CD4-positive, alpha-beta T cell treated with Interleukin-6 at 100 ng/mL for 8 hours (primary cell): ENCODE data around the gene AGPAT3.
A peak's percentile ranks its signal among the peaks of the same experiment; 100 is the strongest.

Source experiments
- DNase-seq: peaks from one replicate; pipeline ENCODE4 v3.0.0-alpha.2; 2020; ENCODE audit warnings: mixed read lengths, low spot score

The AGPAT3 gene

DNA sequence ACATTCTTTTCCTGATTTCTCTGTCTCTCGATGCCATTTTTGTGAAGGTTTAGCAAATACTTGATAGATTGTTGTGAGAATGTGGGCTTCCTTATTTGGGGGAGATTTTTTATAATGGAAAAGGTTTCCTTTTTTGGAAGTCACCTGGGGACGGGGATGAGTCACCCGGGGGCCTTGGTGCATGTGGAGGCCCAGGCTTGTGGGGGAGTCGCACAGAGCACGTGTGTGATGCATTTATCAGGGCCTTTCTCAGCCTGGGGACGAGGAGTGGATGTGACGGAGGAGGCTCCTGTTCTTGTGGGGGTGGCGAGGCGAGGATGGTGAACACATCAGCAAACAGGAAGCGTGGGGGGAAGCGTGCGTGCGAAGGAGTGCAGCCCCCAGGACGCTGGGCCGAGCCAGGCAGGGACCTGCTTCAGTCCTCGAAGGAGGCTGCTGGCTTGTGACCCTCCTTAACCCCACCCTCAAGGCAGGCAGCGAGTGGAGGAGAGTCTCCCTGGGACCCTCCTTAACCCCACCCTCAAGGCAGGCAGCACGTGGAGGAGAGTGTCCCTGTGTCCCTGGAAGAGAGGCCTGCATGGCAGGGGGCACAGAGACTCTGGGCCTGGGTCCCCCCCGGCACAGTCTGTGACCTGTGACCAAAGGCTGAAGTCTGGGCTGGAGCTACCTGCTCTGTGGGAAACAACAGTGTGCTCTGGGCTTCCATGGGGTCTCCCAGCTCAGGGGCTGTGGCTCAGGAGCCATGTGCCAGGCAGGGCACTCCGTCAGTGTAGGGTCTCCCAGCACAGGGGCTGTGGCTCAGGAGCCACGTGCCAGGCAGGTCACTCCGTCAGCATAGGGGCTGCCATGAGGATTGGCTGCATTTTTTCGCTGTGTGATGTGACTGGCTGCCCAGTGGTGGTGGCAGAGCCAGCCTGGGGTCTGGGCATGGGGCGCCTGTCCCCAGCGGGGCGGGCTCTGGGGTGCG lies 57.2 kb downstream of the AGPAT3 start:
- DNase-seq = peak; percentile 47

DNA sequence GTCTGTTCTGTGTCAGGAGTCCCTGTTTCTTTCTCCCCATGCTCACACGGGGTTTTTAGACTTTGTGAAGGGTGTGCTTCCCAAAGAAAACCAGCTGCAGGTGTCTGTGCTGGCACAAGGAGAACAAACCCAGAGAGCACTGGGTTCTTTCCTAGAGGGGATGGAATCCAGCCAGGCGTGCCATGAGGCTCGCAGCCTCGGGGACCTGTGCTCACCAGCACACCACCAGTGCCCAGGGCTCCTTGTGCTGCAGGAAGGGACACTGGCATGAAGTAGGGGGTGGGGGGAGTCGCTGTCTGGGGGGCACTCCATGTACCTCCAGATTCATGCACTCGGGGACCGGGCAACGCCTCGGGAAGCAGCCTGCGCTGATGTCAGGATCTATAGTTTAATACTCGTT lies 57.9 kb downstream of the AGPAT3 start:
- no peak for DNase-seq

DNA sequence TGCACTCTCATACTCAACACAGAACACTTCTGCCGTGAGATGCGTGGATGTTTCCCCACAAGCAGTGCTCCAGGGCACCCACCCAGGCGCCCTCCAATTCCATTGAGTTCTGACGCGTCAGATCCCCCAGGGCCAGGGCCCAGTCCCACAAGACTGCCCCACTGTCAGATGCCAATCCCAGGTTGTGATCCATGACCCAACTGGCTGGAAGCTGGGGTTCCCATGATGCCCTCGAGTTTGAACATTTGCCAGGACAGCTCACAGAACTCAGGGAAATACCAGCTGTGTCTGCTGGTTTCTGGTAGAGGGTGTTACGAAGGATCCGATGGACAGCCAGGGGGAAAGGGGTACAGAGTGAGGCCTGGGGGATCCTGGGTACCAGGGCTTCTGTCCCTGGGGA lies 58.4 kb downstream of the AGPAT3 start:
- no peak for DNase-seq

DNA sequence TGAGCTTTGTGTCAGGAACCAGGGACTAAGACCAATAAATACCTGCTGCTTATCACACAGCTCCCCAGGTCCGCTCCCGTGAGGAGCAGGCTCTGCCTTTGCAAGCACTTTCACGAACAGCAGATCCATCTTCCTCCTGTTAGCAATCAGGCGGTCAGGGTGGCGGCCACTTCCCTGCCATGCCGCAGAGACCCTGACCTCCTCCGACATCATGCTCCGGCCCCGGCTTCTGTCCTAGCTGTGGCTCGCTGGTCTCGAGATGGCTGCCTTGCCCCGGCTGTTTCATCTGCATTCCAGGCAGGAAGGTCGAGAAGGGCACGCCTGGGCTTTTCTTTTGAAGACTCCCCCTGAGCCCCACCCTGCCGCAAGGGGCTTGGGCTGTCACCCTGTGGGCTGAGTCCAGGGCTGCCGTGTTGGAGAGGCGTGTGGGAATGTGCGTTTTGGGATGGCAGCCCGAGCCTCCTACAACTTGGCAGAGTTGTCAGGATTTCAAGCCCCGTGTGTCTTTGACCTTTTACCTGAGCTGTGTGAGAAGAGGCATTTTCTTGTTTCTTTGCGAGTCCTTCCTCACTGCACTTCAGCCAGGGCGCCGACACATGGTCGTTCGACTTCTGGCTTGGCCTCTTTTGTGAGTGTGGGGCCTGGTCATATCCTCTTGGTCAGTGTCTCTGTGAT lies 59.5 kb downstream of the AGPAT3 start:
- DNase-seq = no peak

DNA sequence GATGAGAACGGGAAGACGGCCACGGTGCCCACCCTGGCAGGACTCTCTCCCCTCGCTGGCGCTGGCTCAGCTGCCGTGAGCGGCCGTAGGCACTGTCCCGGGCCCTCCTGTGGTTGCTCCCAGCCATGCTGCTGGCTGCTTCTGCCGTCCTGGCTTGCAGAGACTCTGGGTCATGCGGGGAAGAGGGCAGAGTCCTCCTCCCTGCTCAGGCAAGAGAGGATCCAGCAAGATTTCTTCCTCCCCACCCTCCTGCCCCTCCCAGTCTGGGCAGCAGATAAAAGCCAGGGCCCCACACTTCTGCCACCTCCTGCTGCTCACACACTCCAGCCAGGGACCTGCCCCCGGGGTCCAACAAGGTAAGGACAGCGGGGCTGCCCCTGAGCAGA lies 60.1 kb downstream of the AGPAT3 start:
- no peak for DNase-seq

DNA sequence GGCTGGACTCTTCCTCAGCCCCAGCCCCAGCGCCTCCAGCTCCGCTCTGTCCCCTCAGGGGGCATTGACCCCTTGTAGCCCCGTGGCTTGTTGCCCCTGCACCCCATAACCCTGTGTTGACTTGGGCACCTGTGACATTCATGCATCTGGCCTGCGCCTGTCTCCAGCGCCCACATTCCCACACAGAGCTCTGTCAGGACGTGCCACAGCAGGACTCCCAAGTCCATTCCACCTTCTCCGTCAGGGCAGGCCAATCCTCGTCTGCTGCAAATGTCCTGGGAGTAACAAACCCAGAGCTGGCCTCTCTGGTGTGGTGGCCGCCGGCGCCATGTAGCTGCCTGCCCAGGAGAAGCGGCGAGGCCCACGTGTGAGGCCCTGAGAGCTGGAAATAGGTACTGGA lies 60.6 kb downstream of the AGPAT3 start:
- no peak for DNase-seq

DNA sequence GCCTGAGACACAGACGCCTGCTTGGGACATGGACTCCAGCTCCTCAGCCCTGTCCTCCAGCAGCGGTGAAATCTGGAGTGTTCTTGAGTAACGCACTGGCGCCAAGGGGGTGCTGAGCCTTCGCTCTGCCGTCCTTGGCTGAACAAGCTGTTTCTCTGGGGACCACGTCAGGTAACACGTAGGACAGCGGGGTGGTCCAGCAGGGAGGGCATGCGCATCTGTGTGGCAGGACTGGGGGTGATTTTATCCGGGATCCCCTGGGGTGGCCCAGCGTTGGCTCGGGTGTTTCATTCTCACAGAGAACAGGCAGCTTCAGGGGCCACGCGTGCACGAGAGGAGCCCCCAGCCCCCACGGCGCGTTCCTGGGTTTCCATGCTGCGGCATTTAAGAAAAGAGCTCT lies 61.2 kb downstream of the AGPAT3 start:
- DNase-seq = no peak

DNA sequence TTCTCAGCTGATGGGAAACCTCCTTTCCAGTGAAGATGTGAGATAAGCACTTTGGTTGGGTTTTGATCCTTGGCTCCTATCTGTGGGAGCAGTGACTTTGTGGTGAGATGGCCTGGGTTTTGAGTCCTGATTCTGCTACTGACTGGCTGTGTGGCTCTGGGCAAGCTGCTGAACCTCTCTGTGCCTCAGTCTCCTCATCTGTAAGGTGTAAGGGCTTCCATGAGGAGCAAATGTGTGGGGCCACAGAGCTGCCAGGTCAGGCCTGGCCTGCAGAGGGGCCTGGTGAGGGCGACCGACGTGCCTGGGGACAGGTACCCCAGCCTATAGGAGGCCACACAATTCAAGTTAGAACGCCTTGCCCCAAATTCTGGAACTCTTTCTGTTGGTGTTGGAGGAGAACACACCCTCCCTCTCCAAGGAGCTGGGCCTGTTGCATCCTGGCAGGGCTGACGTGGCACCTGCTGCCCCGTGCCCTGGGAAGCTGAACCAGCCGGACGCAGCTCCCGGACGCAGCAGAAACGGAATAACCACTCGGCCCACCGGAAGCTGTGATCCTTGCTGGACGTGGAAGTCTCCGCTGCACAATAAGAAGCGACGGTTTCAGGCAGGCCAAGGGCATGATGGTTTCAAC lies 62.7 kb downstream of the AGPAT3 start:
- DNase-seq = no peak

DNA sequence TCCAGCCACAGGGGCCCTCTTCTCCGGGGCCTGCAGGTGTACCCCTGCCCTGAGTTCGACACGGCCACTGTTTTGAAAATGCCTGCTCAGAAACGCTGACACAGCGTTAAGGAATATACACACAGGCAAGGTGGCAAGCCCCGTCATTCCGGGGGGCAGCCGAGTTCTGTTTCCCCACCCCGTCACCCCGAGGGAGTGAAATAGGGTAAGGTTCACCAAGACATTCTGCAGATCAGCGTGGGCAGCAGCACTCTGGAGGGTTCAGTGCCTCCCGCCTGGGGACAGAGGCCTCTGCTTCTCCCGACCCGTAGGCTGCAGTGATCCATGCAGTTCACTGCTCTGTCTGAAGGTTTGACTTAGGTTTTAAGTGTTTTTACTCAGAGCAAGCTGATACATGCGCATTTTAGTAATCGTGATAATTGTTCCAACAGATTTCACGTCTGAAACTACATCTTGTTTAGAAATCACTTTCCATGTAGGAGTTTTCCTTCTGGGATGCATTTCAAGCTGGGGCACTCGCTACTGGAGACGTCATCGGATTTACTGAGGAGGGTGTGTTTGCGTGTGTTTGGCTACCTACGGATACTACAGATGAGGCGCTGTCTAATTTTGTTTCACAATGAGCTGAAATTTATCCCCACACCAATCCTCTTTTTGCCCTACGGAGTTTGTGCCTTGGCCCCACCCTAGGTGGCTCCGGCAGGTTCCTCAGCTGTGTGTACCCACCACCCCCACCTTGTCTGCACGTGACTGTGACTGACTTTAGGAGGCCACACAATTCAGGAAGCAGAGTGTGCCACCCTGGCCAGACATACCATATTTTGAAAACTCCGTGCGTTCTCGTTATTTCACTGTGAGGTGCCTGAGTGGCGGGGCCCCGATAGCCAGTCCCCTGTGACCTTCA lies 63.5 kb downstream of the AGPAT3 start:
- DNase-seq = no peak

DNA sequence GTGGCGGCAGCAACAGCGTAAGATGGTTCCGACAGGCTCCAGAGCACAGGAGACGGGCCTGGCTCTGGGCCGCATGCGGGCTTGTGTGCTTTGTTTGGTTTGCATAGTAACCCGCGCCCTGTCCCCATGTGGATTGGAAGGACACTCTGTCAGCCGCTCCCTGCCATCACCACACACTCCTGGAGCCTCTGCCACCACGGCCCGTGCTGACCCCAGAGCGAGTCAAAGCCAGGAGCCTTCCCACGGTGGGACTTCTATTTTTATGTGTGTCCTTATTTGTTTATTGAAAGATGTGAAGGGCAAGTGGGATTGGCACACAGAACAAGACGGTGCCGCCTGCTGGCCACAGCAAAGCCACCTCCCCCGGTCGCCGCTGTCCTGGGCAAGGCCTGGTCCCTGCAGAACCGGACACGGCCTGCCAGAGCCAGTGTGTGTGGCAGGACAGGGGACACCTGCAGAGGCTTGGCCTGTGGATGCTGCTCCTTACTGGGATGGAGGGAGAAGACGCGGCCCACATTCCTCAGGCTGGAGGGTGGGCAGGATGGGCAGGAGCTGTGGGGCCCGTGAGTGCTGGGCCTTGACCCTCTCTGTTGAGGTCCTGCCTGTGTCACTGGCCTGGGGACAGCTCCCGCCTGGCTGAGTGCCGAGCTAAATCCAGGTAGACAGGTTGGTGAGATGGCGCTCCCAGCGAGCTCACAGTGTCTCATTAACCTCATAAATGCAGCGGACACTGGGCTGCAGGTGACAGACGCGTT lies 64.4 kb downstream of the AGPAT3 start:
- no peak for DNase-seq

DNA sequence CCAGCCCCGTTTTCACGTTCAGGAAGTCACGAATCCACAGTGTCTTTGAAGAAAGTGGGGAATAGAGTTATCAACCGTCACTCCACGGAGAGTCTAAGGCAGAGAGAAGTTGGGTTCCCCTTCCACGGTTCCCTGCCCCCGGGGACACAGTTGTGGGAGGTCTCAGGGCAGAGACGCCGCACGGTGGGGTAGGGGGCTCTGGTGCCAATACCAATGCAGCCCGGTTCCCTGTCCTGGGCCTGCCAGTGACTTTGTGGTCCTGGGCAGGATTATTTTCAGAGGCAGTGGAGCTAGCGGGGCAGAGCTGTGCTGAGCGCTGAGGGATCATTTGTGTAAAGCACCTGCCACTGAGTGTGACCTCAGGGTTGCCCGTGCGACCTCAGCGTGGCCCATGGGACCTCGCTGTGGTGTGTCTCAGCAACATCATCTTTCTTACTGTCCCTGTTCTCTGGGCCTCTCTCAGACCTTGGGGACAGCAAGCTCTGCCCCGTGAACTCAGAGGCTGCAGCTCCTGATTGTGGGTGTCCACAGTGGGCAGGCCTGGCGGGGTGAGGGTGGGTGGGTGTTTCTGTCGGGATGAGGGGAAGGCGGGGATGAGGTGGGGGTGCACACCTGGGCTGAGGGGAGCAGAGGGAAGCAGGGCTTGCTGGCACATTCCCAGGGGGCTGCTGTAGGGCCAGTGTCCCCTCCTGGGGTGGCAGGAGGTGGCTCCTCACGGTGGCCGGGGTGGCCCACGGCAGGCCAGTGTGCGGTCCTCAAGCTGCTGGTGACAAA lies 65.2 kb downstream of the AGPAT3 start:
- no peak for DNase-seq

DNA sequence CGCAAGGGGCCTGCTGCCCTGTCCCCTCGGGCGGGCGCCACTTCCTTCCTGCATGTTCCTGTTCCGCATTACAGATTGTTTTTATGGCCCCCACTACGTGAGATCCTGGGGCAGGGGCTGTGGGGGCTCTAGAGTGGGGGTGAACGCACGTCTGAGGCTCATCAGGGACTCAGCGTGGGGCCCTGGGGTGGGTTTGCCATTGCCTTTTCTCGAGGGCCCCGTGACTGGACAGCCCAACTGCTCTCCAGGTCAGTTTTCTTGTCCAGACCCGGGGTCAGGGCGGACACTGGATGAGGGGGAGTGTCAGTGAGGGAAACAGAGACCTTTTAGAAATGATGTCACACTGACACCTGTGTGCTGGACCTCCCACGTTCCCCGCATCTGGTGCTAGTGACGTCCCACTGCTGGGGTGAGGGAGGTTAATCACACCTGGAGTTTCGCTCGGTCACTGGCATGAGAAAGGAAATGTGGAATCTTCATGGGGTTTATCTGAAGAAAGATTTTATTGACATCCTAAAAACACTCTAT lies 65.9 kb downstream of the AGPAT3 start:
- no peak for DNase-seq

DNA sequence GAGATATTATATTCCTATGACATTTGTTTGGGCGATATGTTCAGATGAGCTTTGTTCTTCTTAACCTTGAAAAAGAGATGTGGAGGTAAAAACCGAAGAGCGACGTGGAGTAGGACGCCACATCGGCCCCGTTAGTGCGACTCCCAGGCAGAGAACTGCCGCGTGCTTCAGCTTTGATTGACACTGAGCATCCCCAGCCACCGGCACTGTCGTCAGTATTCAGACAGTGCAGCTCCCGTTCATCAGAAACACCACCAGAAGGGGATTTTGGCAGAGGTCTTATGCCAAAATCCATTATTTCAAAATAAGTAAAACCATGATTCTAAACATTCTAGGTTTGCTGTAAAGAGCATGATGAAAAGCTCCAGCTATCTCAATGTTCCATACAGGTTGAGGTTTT lies 66.5 kb downstream of the AGPAT3 start:
- no peak for DNase-seq

DNA sequence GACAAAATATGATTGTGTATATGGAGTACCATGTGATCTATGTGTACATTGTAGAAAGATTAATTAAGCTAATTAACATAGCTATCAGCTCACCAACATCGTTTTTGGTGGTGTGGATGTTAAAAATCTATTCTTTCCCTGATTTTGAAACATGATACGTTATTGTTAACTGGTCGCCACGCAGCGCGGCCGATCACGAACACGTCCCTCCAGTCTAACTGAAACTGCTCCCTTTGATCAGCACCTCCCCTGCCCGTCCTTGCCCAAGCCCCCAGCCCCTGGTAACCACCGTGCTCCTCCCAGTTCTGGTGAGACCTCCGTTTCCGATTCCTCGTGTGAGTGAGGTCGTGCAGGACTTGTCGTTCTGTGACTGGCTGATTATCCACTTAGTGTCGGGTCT lies 67.0 kb downstream of the AGPAT3 start:
- no peak for DNase-seq

DNA sequence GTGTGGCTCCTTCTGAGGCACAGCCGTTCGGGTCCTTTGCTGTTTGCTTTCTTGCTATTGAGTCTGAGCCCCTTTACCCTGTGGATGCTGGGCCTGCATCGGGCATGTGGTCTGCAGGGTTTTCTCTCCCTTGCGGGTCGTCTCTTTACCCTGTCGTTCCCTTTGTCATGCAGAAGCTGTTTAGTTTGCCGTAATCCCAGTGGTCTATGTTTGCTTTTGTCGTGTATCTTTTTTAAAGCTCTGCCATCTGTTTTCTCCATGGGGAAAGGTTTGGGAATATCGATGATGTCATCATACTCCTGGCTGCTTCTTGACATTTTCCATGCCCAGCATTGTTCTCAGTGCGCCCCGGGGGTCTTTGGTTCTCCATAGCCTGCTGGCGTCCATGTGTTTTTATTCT lies 68.2 kb downstream of the AGPAT3 start:
- DNase-seq = no peak

DNA sequence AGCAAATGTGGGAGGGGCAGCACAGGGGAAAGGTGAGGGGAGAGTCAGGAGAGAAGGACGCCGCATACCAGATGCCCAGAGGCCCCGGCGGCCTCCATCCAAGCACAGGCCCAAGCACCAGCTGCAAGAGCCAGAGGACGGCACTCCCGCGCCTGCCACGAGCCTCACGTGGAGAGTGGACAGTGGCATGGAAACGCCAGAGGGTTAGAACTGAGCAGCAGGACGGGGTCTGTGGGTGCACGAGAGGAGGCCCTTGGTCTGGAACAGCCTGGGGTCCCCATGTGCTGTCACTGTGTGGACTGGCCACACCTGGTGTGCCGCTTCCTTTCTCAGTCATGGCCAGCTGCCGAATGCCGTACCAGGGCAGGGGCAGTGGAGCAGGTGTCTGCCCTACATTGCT lies 68.7 kb downstream of the AGPAT3 start:
- no peak for DNase-seq

DNA sequence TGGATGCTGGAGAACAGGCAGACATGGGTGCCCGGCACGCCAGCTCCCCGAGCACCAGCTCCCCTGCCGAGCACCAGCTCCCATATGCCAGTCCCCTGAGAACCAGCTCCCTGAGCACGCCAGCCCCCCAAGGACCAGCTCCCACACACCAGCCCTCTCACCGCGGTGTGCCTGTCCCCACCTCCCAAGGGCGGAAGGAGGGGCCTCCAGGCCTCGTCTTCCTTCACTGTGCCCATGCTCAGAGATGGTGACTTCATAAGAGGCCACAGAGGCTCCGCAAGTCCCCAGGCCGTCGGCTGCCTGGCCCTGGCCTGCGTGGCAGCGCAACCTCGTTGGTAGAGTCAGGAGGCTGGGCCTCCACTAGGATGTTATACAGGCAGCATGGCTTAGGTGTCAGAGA lies 69.1 kb downstream of the AGPAT3 start:
- DNase-seq = no peak

DNA sequence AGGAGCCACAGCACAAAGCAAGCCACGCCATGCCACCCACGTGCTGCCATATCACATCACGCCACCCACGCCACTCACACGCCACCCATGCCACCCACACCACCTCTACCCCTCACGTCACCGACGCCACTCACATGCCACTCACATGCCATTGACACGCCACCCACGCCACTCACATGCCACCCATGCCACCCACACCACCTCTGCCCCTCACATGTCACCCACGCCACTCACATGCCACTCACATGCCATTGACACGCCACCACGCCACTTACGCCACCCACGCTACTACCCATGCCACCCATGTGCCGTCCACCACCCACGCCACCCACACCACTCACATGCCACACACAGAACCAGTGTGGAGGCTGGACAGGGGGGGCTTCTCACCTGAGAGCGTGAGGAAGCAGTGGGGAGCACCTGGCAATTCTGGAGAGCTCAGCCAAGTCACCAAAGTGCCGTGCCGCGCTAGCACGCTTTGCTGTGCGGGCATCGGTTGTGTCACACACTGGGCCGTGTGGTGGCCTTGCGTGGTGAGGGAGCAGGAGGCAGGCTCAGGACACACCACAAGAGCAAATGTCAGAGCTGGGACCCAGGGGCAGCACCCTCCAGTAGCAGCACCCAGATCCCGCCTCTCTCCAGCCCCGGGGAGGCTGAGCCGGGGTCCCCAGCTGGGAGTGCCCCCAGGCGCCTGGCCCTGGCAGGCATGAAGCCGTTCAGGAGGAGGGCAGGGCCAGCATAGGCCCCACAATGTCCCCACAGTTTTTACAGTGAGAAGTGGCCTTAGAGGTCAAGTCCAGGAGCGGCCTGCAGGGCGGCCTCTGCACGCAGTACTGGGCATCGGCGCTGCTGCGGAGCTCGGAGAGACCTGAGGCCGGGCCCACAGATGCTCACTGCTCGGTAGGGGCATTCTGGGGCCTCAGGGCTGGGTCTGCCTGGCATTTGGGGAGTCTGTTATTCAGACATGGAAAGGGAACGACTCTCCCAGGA lies 70.0 kb downstream of the AGPAT3 start:
- DNase-seq = no peak

DNA sequence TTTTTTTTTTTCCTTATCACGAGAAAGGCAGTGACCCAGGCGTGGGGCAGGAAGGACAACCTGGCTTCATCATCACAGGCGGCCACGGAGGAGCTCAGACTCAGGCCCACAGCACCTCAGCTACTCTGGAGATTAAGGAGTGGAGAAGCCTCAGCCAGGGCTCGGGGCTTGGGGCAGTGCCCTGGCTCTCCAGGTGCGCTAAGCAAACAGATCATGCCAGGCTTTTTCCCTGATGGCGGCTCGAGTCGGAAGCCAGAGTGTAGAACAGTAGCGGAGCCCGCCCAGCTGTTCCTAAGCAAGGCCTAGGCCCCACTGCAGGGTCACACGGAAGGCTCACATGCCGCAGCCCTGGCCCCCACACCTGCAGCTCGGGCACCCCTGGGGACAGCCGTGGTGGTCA lies 70.7 kb downstream of the AGPAT3 start:
- DNase-seq = no peak
